GM20000 (cell line): ENCODE results near the gene FBXO3.

Experiments
- DNase-seq: peaks from one replicate; pipeline ENCODE4 v3.0.0; 2012; ENCODE audit warnings: low spot score
- CTCF ChIP-seq: IDR thresholded peaks from 2 replicates; pipeline ENCODE4 v1.5.1; 2012; ENCODE audit warnings: mild to moderate bottlenecking, control low read depth; ENCODE audit errors: extremely low read depth, missing control alignments

Gene FBXO3

GRCh38 chr11:33743291-33743690 is 31.0 kb downstream of the FBXO3 start:
- TF ChIP-seq CTCF: no peak
- no peak for DNase-seq

GRCh38 chr11:33742249-33742851 is 32.0 kb downstream of the FBXO3 start:
- peak; percentile 45 for DNase-seq
- TF ChIP-seq CTCF: peak; percentile 29

GRCh38 chr11:33741806-33742205 is 32.5 kb downstream of the FBXO3 start:
- DNase-seq: no peak
- no peak for TF ChIP-seq CTCF

- TF ChIP-seq CTCF: no peak
- DNase-seq: no peak
Observed at GRCh38 chr11:33737362-33737821, 36.9 kb downstream of the FBXO3 start.

- TF ChIP-seq CTCF: no peak
Observed at GRCh38 chr11:33736148-33736812, 38.0 kb downstream of the FBXO3 start, which contains the start of gene CD59. CD59 (minus strand) TSS chr11:33736423; CDS start chr11:33722445, 13,978 bp downstream.

GRCh38 chr11:33735271-33736147 is 38.8 kb downstream of the FBXO3 start:
- peak; percentile 75 for DNase-seq
- no peak for TF ChIP-seq CTCF

More at GRCh38 chr11:33736148-33736812, 38.0 kb downstream of the FBXO3 start, which contains the start of gene CD59:
- peak; percentile 87 for DNase-seq
